ENCODE measurements around the gene AGBL4.

Gene AGBL4

GRCh38 chr1:50027794-50028193 is 4.0 kb upstream of the AGBL4 start:
- H3K27me3 ChIP-seq (ENCODE audit: insufficient read depth, low read length) = no peaks in the 10 kb centered on the region
- no peak overlapping the region for H3K27ac ChIP-seq (ENCODE audit: low read depth, low read length, poor library complexity, severe bottlenecking)
- no peak overlapping the region for H3K4me3 ChIP-seq (ENCODE audit: low read depth, low read length, poor library complexity, severe bottlenecking)
- no peaks in the 10 kb centered on the region for H3K4me1 ChIP-seq (ENCODE audit: insufficient read depth, low read length, severe bottlenecking)
- H4K20me1 ChIP-seq (ENCODE audit: insufficient read depth, low read length) = no peaks in the 10 kb centered on the region
- no peaks in the 10 kb centered on the region for H3K9me2 ChIP-seq (ENCODE audit: low read depth, low read length)
- no peak overlapping the region for H3K9ac ChIP-seq (ENCODE audit: low read length)
- TF ChIP-seq CTCF (IDR thresholded peaks at IDR 0.05; ENCODE audit: low read length) (no peak), EZH2 (IDR thresholded peaks at IDR 0.05; ENCODE audit: borderline replicate concordance, low read length) (no peak)
- no peak overlapping the region for H2AFZ ChIP-seq (ENCODE audit: low read length)
- no peaks in the 10 kb centered on the region for H3K79me2 ChIP-seq (ENCODE audit: insufficient read depth, low read length)
- no peaks in the 10 kb centered on the region for H3K9me3 ChIP-seq (ENCODE audit: low read length)
- H3K4me2 ChIP-seq (ENCODE audit: low read length) = no peak overlapping the region
- H3K36me3 ChIP-seq (ENCODE audit: insufficient read depth, low read length) = no peaks in the 10 kb centered on the region
- H3F3A ChIP-seq (ENCODE audit: insufficient read depth, low read length) = no peaks in the 10 kb centered on the region

GRCh38 chr1:49995734-49996133 is 28.0 kb downstream of the AGBL4 start:
- H3K79me2 ChIP-seq (ENCODE audit: insufficient read depth, low read length) = no peaks in the 10 kb centered on the region
- no peak overlapping the region for H3K27ac ChIP-seq (ENCODE audit: low read depth, low read length, poor library complexity, severe bottlenecking)
- H3F3A ChIP-seq (ENCODE audit: insufficient read depth, low read length) = no peaks in the 10 kb centered on the region
- no peak overlapping the region for H3K4me2 ChIP-seq (ENCODE audit: low read length)
- H3K27me3 ChIP-seq (ENCODE audit: insufficient read depth, low read length) = no peaks in the 10 kb centered on the region
- no peak overlapping the region for H2AFZ ChIP-seq (ENCODE audit: low read length)
- H3K9me3 ChIP-seq (ENCODE audit: low read length) = no peaks in the 10 kb centered on the region
- no peaks in the 10 kb centered on the region for H3K36me3 ChIP-seq (ENCODE audit: insufficient read depth, low read length)
- no peaks in the 10 kb centered on the region for H3K4me1 ChIP-seq (ENCODE audit: insufficient read depth, low read length, severe bottlenecking)
- H3K9me2 ChIP-seq (ENCODE audit: low read depth, low read length) = no peaks in the 10 kb centered on the region
- H3K9ac ChIP-seq (ENCODE audit: low read length) = no peak overlapping the region
- TF ChIP-seq EZH2 (IDR thresholded peaks at IDR 0.05; ENCODE audit: borderline replicate concordance, low read length) = no peak
- TF ChIP-seq CTCF (IDR thresholded peaks at IDR 0.05; ENCODE audit: low read length) = no peak; the same call in 1 of the 2 replicates
- no peaks in the 10 kb centered on the region for H4K20me1 ChIP-seq (ENCODE audit: insufficient read depth, low read length)
- H3K4me3 ChIP-seq (ENCODE audit: low read depth, low read length, poor library complexity, severe bottlenecking) = no peak overlapping the region

- Histone ChIP-seq H3K36me3 (ENCODE audit: insufficient read depth, low read length) (no peaks in the 10 kb centered on the region), H3K4me2 (ENCODE audit: low read length) (no peak overlapping the region), H3K4me3 (ENCODE audit: low read depth, low read length, poor library complexity, severe bottlenecking) (no peak overlapping the region), H3K9ac (ENCODE audit: low read length) (no peak overlapping the region), H3K27me3 (ENCODE audit: insufficient read depth, low read length) (no peaks in the 10 kb centered on the region), H3F3A (ENCODE audit: insufficient read depth, low read length) (no peaks in the 10 kb centered on the region), H3K9me3 (ENCODE audit: low read length) (no peaks in the 10 kb centered on the region), H2AFZ (ENCODE audit: low read length) (no peak overlapping the region), H3K79me2 (ENCODE audit: insufficient read depth, low read length) (no peaks in the 10 kb centered on the region), H4K20me1 (ENCODE audit: insufficient read depth, low read length) (no peaks in the 10 kb centered on the region), H3K9me2 (ENCODE audit: low read depth, low read length) (no peaks in the 10 kb centered on the region), H3K4me1 (ENCODE audit: insufficient read depth, low read length, severe bottlenecking) (no peaks in the 10 kb centered on the region), H3K27ac (ENCODE audit: low read depth, low read length, poor library complexity, severe bottlenecking) (no peak overlapping the region)
- TF ChIP-seq EZH2 (IDR thresholded peaks at IDR 0.05; ENCODE audit: borderline replicate concordance, low read length) = no peak
- TF ChIP-seq CTCF (IDR thresholded peaks at IDR 0.05; ENCODE audit: low read length) = no peak
Observed at GRCh38 chr1:49971088-49971487, 52.7 kb downstream of the AGBL4 start.

Data from OCI-LY1 (cell line).